SIG-M5 treated with dmso at 0.1 percent for 504 hours (cell line): ENCODE results near the gene PATJ.
"Not testable (repeated sequence)": the region's sequence is repeated elsewhere in the genome, so short reads cannot be mapped to it uniquely, and the experiment has no call there.

ENCODE experiments used
- DNase-seq: peaks from one replicate; lab custom pipeline; 2025; ENCODE audit not compliant: unreplicated experiment; lab: John Stamatoyannopoulos, UW

The PATJ gene

DNA sequence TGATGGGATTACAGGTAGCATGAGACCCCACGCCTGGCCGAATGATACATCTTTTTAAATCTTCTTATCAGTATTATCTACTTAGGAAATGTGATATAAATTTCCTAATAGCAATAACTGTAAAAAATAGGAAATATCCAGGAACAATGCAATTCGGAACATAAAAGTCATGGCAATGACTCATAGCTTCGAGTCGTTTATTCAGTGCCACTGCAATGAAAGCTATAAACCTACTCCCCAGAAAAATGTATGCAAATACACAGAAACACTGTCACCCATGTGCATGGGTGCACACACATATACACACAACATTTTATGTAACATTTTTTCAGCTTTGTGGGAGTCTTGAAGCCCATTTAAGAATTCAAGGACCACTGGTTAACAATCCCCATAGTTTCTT is 194.6 kb downstream of the PATJ start:
- no peak for DNase-seq

DNA sequence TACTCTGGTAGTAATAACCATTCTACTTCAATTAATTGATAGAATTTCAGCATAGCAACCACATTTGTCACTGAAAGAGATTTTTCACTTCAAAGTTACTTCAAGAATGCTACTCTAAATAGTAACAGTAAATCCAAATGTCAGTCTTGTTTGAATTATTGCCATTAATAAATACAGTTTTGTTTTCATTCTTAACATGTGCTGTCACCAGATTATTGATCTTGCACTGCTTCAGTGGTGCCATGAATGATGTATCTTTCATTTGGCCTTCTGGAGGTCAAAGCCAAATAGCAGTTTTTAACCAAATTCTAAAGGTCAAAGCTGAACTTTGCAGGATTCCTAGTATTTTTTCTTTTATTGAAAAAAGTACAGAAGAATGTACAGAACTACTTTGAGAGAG is 199.5 kb downstream of the PATJ start:
- no peak for DNase-seq

DNA sequence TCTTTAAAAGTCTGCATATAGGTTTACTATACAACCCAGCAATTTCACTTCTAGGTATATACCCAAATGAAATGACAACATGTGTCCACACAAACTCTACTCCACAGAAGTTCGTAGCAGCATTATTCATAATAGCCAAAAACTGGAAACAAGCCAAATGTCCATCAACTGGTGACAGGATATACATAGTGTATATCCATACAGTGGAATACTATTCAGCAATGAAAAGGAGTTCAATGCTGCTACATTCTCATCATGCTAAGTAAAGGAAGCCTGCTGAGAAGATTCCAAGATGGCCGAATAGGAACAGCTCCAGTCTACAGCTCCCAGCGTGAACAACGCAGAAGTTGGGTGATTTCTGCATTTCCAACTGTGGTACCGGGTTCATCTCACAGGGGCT is 200.6 kb downstream of the PATJ start:
- no peak for DNase-seq

DNA sequence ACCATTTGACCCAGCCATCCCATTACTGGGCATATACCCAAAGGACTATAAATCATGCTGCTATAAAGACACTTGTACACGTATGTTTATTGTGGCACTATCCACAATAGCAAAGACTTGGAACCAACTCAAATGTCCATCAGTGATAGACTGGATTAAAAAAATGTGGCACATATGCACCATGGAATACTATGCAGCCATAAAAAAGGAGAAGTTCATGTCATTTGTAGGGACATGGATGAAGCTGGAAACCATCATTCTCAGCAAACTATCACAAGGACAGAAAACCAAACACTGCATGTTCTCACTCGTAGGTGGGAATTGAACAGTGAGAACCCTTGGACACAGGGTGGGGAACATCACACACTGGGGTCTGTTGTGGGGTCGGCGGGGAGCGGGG is 206.4 kb downstream of the PATJ start:
- DNase-seq: not testable (repeated sequence)

DNA sequence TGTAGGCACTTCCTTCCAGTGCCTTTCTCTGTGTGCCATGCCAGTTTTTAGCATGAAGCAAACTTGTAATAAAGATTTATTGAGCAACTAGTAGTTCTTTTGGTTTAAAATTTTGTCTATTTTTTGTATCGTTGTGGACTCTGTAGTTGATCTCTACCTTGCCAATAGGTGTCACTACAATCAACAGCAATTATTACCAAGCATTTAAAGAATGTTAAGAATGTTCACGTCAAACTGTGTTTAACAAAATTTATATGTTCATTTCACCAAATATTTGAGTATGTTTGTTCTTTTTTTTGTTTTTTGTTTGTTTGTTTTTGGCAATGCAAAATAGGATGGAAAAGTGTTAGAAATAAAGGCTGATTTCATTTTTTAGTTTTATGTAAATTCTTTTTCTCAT is 208.1 kb downstream of the PATJ start:
- DNase-seq: peak; percentile 0

DNA sequence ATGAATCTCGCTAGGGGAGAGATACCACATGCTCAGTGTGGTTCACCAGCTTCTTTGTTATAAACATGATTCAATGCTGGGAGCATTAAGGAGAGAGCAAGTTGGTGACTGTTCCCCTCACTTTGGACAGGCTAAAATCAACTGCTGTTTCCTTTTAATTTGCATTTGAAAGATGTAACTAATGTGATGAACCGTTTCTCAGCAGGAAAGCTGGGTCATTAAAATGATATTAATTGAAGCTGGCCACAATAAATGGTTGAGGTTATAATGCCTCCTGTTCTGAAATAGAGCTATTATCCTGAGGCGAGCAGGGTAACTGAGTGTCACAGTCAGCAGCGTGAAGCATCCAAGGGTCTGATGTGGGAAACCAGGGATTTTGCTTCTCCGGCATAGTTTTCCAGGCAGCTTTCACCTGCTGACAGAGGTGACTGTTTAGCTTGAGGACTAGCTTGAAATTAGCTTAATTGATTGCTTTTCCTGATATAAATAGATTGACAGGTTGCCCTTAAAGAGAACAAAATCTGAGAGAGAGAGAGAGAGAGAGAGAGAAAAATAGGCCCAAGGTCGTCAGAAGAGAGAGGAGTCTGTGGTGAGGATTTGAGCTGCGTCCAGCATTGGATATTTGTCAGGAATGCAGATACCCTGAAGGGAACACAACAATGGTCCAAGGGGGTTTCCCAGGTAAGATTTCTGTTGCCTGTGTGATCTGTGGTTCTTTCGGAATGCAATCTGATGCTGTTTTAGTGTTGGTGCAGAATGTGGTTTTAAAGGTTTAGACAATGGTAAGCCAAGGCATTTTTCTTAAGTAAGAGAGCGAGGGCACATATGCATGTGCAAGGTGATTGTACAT is 209.7 kb downstream of the PATJ start:
- no peak for DNase-seq

DNA sequence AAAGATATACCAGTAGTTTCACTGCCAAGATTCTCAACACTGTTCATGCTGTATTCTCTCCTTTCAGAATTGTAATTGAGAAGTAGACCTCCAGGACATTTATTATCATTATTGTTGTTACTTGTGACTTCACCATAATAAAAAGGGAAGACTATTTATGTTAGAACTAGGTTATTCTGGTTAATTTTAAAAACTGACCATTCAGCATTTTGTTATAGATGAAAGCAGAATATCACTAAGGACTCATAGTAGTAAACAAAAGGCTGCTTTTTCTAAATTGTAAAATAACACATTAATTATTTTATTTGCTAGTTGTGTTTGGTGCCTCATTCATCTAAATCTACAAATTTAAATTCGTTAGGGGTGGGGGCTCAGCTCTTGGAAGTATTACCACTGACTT is 210.4 kb downstream of the PATJ start:
- no peak for DNase-seq

DNA sequence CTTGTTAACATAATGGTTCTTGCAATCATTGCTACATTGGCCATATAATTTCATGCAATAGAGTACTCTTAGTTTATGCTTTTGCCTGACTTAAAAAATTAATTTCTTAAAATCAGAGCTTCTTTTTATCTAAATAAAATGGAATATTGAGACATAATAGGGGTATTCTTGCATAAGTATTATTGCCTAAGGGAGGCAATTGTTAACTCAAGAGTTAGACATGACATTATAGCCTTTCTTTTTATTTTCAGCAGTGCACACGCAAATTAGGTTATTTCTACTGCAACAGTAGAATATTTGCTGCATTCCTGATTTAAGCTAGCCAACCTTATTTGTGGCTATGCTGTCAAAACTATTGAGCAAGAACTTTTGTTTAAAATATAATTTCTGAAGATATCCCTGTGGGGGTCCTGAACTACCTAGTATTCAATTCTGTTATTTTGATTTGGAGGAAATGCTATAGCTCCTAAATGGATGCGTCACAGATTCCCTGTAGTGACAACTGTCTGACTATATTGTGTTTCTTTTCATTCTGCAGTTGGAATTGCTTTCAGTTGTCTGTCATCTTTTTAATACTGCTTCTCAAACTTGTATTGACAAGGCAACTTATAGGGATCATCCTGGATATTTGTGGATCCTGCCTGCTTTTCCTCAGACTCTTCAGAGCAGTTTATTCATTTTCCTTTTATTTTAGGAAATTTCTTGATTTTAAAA is 211.0 kb downstream of the PATJ start:
- no peak for DNase-seq

DNA sequence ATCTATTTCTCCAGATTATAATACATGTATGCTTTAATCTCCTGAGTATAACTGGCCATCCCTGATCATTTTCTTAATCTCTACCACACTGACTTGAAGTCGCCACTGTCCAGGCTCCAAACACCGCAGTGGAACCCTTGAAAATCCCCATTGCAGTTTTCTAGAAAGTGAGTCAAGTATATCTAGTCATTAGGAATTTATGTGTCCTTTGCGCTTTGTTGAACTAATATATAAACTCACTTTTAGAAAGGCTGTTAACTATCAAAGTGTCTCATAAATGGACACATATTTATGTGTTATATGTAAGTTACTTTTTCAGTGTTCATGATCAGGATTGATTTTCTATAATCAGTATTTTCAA is 211.5 kb downstream of the PATJ start:
- no peak for DNase-seq

DNA sequence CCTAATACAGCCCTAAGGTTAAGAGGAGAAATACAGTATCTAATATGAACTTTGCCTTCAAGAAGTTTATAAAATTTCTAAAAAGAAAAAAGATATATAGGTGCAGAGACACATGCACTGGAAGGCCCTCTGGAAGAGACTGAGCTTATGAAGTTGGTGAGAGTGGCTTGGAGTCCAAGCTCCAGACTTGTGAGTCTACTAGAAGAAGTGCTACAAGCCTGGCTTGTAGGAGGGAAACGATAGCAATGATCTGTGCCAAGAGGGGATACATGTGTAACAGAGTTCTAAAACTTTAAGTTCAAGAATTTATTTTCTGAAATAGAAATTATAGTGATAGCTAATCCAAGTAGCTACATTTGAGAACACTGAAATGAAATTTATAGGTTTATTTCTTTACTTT is 213.0 kb downstream of the PATJ start:
- DNase-seq: no peak

DNA sequence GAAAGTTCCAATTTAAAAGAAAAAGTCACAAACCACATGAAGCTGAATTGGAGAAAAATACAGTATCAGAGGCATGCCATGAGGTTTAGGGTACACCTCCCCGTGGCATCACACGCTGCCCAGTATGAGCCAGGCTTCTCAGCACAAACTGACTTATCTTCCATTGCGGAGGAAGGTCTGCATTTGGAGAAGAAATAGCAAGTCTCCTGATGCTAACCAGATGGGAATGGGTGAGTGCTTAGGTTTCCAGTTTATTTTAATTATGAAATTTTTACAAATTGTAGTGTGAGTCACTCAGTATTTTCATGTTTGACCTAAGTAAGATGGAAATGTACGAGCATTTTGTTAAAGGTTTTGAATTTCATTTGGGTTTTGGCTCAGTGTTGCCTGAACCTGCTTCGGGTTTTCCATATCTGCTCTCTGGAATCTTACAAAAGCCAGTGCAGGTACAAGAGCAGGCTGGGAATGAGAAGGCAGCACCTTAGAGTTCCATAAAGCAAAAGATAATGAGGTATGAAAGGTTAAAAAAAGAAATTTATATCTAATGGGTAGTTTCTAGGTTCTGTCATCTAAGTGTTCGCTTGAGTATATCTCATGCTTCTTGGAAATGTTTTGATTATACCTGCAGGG is 213.9 kb downstream of the PATJ start:
- no peak for DNase-seq

DNA sequence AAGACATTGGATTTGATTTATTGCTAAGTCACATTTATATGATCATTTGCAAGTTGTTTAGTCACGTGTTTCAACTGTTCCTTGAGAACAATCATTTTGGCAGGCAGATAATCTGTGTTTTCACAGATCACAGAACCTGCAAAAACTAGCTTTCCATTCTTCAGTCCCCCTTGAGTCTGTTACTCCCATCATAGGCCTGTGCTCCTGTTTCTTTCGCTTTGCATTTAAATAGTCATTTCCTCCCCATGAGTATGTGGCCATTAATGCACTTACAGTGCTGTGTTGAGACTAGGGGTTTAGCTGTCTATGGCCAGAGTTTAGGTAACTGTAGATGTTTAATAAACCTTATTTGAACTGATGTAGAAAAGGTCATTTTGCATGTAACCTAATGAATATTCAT is 214.5 kb downstream of the PATJ start:
- no peak for DNase-seq

DNA sequence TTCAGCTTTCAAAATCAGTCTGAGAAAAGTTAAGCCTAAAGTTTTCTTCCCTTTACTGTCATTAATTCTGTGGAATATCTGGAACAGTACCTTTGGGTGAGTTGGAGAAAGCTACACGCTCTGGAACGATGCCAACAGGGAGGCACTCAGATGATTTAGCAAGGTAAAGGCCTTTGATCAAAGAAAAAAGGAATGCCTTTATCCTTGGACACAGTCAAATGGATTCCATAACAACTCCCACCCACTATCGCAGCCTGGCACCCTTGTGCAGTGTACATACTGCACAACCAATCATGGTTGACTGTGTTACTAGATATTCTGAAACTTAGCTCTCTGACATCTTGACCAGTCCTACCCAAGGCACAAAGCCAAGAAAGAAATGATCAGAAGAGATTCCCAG is 218.7 kb downstream of the PATJ start:
- DNase-seq: no peak

DNA sequence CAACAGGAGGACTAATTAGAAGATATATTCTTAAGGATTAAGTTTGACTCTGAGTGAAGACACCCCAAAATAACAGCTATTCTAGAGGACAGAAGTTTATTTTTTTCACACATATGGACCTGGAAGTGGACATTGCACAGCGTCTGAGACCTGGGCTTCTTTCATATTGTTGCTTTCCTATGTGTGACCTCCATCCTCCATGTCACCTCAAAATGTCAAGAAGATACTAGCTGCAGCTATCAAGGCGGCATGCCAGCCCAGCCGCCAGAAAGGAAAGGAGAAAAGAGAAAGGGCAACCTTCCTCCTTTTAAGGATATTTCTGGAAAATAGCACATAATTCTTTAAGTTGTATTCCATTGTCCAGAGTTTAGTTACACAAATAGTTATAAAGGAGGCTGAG is 220.4 kb downstream of the PATJ start:
- DNase-seq: no peak

DNA sequence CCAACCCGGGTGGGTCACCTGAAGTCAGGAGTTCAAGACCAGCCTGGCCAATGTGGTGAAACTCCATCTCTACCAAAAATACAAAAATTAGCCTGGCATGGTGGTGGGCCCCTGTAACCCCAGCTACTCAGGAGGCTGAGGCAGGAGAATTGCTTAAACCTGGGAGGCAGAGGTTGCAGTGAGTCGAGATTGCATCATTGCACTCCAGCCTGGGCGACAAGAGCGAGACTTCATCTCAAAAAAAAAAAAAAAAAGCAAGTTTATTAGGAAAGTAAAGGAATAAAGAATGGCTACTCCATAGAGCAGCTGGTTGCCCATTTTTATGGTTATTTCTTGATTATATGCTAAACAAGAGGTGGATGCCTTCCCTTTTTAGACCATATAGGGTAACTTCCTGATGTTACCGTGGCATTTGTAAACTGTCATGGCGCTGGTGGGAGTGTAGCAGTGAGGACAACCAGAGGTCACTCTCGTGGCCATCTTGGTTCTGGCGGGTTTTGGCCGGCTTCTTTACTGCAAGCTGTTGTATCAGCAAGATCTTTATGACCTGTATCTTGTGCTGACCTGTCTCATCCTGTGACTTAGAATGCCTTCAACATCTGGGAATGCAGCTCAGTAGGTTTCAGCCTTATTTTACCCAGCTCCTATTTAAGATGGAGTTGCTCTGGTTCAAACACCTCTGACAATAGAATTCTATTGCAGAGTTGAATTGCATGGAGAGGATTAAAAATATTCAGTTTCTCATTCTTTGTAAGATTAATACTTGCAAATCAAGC is 224.4 kb downstream of the PATJ start:
- not testable (repeated sequence) for DNase-seq

DNA sequence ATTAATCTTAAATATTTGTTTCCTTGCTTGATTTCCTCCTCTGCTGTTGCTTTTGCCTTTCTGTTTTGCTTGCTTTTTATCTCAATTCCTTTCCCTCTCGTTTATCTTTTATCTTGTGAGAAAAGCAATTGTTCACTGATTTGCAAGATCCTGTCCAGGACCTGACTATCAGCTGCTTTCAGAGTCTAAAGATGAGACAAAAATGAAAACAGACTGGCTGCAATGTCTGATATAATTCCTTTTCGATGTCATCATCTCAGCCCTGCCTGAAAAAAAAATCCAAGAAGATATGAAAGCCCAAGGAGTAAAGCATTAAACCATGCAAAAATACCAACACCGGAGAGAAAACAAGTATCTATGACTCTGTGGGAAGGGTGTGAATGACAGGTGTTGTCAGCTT is 225.5 kb downstream of the PATJ start:
- DNase-seq: no peak

DNA sequence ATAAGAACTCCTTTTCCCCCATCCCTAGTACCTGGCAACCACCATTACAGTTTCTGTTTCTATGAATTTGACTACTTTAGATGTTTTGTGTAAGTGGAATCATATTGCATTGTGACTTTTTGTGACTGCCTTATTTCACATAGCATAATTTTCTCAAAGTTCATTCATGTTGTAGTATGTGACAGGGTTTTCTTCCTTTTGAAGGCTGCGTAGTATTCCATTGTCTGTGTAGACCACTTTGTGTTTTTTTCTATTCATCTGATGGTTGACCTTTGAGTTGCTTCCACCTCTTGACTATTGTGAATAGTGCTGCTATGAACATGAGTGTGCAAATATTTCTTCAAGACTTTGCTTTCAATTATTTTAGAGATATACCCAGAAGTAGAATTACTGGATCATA is 226.6 kb downstream of the PATJ start:
- no peak for DNase-seq

DNA sequence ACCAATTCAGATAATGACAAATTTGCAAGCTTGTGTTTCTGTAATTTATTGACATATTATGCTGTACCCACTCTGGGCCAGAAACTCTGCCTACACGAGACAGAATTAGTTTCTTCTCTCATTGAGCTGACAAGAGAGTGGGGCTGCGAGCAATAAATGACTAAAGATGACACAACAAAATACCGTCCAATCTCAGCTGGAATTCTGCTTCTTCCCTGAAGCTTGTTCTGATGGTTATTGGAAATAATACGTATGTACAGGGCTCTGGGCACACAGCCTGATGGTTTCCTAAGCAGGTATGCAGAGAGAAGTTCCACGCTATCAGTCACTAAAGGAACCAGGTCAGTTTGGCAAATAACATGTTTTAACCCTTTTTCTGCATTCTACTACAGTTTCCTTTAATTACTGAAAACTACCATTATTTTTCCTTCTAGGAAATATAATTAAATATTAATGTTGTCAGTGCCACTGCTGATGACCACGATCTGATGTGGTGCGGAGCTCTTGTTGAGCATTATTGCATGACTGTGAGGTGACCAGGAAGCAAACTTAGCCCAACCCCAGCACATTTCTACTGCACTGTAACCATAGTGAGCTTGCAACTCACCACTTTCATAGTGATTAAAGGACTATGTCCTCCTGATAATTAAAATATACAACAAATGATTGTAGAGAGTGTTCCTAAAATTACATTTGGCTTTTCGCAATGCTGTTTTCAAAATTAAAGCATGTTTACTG is 231.0 kb downstream of the PATJ start:
- DNase-seq: no peak

DNA sequence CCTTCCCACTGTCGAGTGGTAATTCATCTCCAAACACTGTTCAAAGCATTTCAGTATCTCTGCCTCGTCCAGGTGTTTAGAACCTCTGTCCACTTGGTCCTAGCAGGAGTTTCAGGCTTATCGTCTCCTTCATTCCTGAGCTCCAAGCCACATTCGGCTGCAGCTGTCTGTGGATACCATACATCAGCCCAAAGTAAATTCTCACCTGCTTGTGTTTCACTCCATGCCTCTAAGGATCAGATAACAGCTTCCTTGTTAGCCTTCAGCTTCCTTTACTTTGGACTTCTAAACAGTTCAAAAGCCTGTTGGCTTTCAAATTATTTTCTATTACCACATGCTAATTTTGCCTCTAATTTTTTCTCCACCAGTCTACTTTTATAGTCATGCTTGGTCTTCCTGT is 233.4 kb downstream of the PATJ start:
- DNase-seq: no peak

DNA sequence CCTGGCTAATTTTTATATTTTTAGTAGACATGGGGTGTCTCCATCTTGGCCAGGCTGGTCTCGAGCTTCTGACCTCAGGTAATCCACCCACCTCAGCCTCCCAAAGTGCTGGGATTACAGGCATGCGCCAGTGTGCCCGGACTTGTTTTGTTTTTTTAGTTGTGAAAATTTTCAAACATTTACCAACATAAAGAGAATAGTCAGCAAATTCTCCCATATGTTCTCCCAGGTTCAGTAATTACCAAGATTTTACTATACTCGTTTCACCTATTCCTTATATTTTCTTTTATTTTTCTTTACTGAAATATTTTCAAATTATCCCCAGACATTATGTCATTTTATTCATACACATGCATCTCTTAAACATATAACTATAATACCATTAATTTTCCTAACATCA is 234.3 kb downstream of the PATJ start:
- no peak for DNase-seq

DNA sequence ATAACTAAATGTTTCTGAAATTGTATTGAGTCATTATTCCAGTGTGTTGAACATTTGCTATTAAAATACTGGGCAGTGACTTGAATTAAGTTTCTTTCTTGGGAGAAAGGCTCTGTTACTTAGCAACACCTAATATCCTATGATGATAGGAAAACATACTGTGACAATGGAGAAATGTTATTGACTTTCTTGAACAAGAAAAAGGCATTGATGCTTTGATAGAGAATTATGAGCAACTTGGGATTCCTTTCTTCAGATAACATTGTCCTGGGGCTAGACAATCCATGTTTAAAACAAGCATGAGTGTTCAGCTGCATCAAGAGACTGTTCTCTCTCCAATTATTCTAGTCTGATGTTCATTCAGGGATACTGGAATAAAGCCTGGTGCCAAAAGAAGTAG is 236.5 kb downstream of the PATJ start:
- no peak for DNase-seq
